ENCODE measurements around the gene ZYG11A. TPM values are rescaled to one million over a fixed set of nuclear protein-coding genes. Genes with fewer than 3 reads are reported as not detected.
A peak's percentile ranks its signal among the peaks of the same experiment; 100 is the strongest.

The ZYG11A gene
- total and polyA plus RNA-seq, 2 experiments from 2014 or later, result 0.04 TPM; not detected in 1

- Histone ChIP-seq H3K27me3 (replicated peaks; ENCODE audit: insufficient read depth) (no peaks in the 10 kb centered on the region), H3K36me3 (ENCODE audit: low read depth) (no peaks in the 10 kb centered on the region), H3K9me2 (ENCODE audit: insufficient read depth) (no peaks in the 10 kb centered on the region), H3K4me1 (ENCODE audit: insufficient read depth) (no peaks in the 10 kb centered on the region; the same call in 1 of the 2 replicates), H2AFZ (no peak overlapping the region), H3K27ac (no peak overlapping the region), H3K9me3 (ENCODE audit: low read depth) (no peaks in the 10 kb centered on the region), H3K9ac (no peak overlapping the region), H3K4me2 (ENCODE audit: unreplicated experiment) (no peak overlapping the region), H3K79me2 (ENCODE audit: insufficient read depth) (peaks cover 14% of the 10 kb centered on the region; the same call in 1 of the 2 replicates), H4K20me1 (ENCODE audit: insufficient read depth) (no peaks in the 10 kb centered on the region), H3F3A (ENCODE audit: insufficient read depth) (no peaks in the 10 kb centered on the region), H3K4me3 (no peak overlapping the region)
- 45 to 54% methylated on average over 3 of the region's 3 CpGs for WGBS, 2 experiments (ENCODE audit: low coverage in 1 of 2, low lambda C conversion rate in 2 of 2, missing lambda C conversion rate in 2 of 2)
- no peak for DNase-seq
- in situ Hi-C loops (cut with MboI), result no loop called here
- TF ChIP-seq EZH2phosphoT487 (IDR thresholded peaks at IDR 0.05; ENCODE audit: insufficient read depth, low read depth), result no peak
- no peak for TF ChIP-seq EZH2 (IDR thresholded peaks at IDR 0.05; ENCODE audit: insufficient read depth, poor library complexity, severe bottlenecking)
These were observed 101.4 kb downstream of the ZYG11A start for GRCh38 chr1:52943876-52944416.

- H3K4me2 ChIP-seq (ENCODE audit: unreplicated experiment), result no peak overlapping the region
- no peaks in the 10 kb centered on the region for H4K20me1 ChIP-seq (ENCODE audit: insufficient read depth)
- 77 to 82% methylated on average over 10 of the region's 10 CpGs for WGBS, 2 experiments (ENCODE audit: low coverage in 1 of 2, low lambda C conversion rate in 2 of 2, missing lambda C conversion rate in 2 of 2)
- no peaks in the 10 kb centered on the region for H3F3A ChIP-seq (ENCODE audit: insufficient read depth)
- no peaks in the 10 kb centered on the region for H3K9me2 ChIP-seq (ENCODE audit: insufficient read depth)
- H3K27me3 ChIP-seq (replicated peaks; ENCODE audit: insufficient read depth), result no peaks in the 10 kb centered on the region
- no peaks in the 10 kb centered on the region for H3K9me3 ChIP-seq (ENCODE audit: low read depth)
- H2AFZ ChIP-seq, result no peak overlapping the region
- TF ChIP-seq EZH2 (IDR thresholded peaks at IDR 0.05; ENCODE audit: insufficient read depth, poor library complexity, severe bottlenecking) (no peak), EZH2phosphoT487 (IDR thresholded peaks at IDR 0.05; ENCODE audit: insufficient read depth, low read depth) (no peak)
- no peaks in the 10 kb centered on the region; the same call in 1 of the 2 replicates for H3K4me1 ChIP-seq (ENCODE audit: insufficient read depth)
- H3K36me3 ChIP-seq (ENCODE audit: low read depth), result 0 out of 2 replicates have a peak, but pooled peaks cover 3% of the 10 kb centered on the region
- H3K79me2 ChIP-seq (ENCODE audit: insufficient read depth), result peaks cover 14% of the 10 kb centered on the region; the same call in 1 of the 2 replicates
- no peak overlapping the region for H3K9ac ChIP-seq
- DNase-seq, result peak; percentile 17
- no peak overlapping the region for H3K4me3 ChIP-seq
- H3K27ac ChIP-seq, result no peak overlapping the region
- in situ Hi-C loops (cut with MboI), result no loop called here
These were observed 102.0 kb downstream of the ZYG11A start for GRCh38 chr1:52944566-52944965.

MicroRNAs encoded within 50 kb of the gene (microRNA counts, 767-probe panel; counts per million panel counts)
- microRNA hsa-miR-1273f (447 counts per million, percentile 86 among the panel's probes with 10 or more counts), microRNA hsa-miR-1273g-5p (447 counts per million, percentile 86 among the panel's probes with 10 or more counts)

Small RNAs within 50 kb of the gene (microRNA-seq; reads per million reads assigned to microRNA genes)
- gene MIR1273F (ENCODE audit: borderline number of aligned reads) (not detected), gene MIR1273G (ENCODE audit: borderline number of aligned reads) (not detected), gene MIR5095 (ENCODE audit: borderline number of aligned reads) (not detected)

Small RNAs within 50 kb of the gene (small RNA-seq; reads per million reads assigned to genes)
- not detected for gene AC099677.1 (ENCODE audit: low read depth, low replicate concordance)
- gene AC099677.2 (ENCODE audit: low read depth, low replicate concordance), result not detected
- not detected for gene MIR1273F (ENCODE audit: low read depth, low replicate concordance)
- gene MIR1273G (ENCODE audit: low read depth, low replicate concordance), result not detected
- not detected for gene MIR5095 (ENCODE audit: low read depth, low replicate concordance)
- gene RNU6-969P (ENCODE audit: low read depth, low replicate concordance), result not detected

Other genes starting within 250 kb of the ZYG11A start
- 38.7 and 44.7 TPM in 2 replicates for gene GPX7, start 240.4 kb upstream of the ZYG11A start, total RNA-seq (2014; rRNA removed; shearing (Covaris generic))
- gene GPX7, start 240.4 kb upstream of the ZYG11A start, polyA plus RNA-seq (2016; fragmentation: Nextera tagmentation; extraction: Ambion mirVana), result 36.1 and 39.7 TPM in 2 replicates
- gene SHISAL2A, start 209.6 kb upstream of the ZYG11A start, total RNA-seq (2014; rRNA removed; shearing (Covaris generic)), result not detected in 2 replicates
- not detected in 2 replicates for gene SHISAL2A, start 209.6 kb upstream of the ZYG11A start, polyA plus RNA-seq (2016; fragmentation: Nextera tagmentation; extraction: Ambion mirVana)
- 5.1 and 6.9 TPM in 2 replicates for gene COA7, start 144.4 kb upstream of the ZYG11A start, total RNA-seq (2014; rRNA removed; shearing (Covaris generic))
- gene COA7, start 144.4 kb upstream of the ZYG11A start, polyA plus RNA-seq (2016; fragmentation: Nextera tagmentation; extraction: Ambion mirVana), result 12.1 and 12.9 TPM in 2 replicates
- 56.1 and 57.9 TPM in 2 replicates for gene ZYG11B, start 116.3 kb upstream of the ZYG11A start, total RNA-seq (2014; rRNA removed; shearing (Covaris generic))
- gene ZYG11B, start 116.3 kb upstream of the ZYG11A start, polyA plus RNA-seq (2016; fragmentation: Nextera tagmentation; extraction: Ambion mirVana), result 15.1 and 16.1 TPM in 2 replicates
- 25.4 and 25.8 TPM in 2 replicates for gene ECHDC2, start 79.0 kb downstream of the ZYG11A start, total RNA-seq (2014; rRNA removed; shearing (Covaris generic))
- 35.2 and 41.0 TPM in 2 replicates for gene ECHDC2, start 79.0 kb downstream of the ZYG11A start, polyA plus RNA-seq (2016; fragmentation: Nextera tagmentation; extraction: Ambion mirVana)
- 200 and 209 TPM in 2 replicates for gene SCP2, start 84.5 kb downstream of the ZYG11A start, total RNA-seq (2014; rRNA removed; shearing (Covaris generic))
- gene SCP2, start 84.5 kb downstream of the ZYG11A start, polyA plus RNA-seq (2016; fragmentation: Nextera tagmentation; extraction: Ambion mirVana), result 257 and 265 TPM in 2 replicates
- gene PODN, start 219.5 kb downstream of the ZYG11A start, total RNA-seq (2014; rRNA removed; shearing (Covaris generic)), result 54.0 and 54.8 TPM in 2 replicates
- 71.6 and 73.7 TPM in 2 replicates for gene PODN, start 219.5 kb downstream of the ZYG11A start, polyA plus RNA-seq (2016; fragmentation: Nextera tagmentation; extraction: Ambion mirVana)

Measured in GM23248 (cell line).